GM12878 (cell line): ENCODE measurements around the gene KIZ. TPM values are rescaled to one million over a fixed set of nuclear protein-coding genes. Genes with fewer than 3 reads are reported as not detected.

Experiments
- BACH1 ChIP-seq: fragments of 450-650 bp; IDR thresholded peaks from 2 replicates; pipeline ENCODE4 v1.6.1; 2017; ENCODE audit warnings: mild to moderate bottlenecking, borderline replicate concordance
- BHLHE40 ChIP-seq, 2 experiments: fragments of 450-650 bp in 1 of 2; IDR thresholded peaks; 2 replicates each; pipeline ENCODE4 v1.6.1; 2011 to 2017; ENCODE audit warnings: low read depth in 2 of 2, borderline replicate concordance in 1 of 2, improper control_type of control experiment in 1 of 2, low read length in 1 of 2, mild to moderate bottlenecking in 1 of 2
- BRCA1 ChIP-seq: IDR thresholded peaks from 2 replicates; pipeline ENCODE4 v1.6.1; 2011; ENCODE audit warnings: low read depth, low read length, improper control_type of control experiment
- FOXM1 ChIP-seq: IDR thresholded peaks from 2 replicates; pipeline ENCODE4 v1.6.1; 2012; ENCODE audit warnings: low read depth, mild to moderate bottlenecking, inconsistent platforms, low read length, moderate library complexity
- HDAC6 ChIP-seq: fragments of 200-600 bp; sonication (generic); IDR thresholded peaks from one replicate; pipeline ENCODE4 v1.8.0; 2017; ENCODE audit warnings: antibody characterized with exemption; ENCODE audit not compliant: unreplicated experiment
- IRF5 ChIP-seq: fragments of 450-650 bp; IDR thresholded peaks from 2 replicates; pipeline ENCODE4 v1.6.1; 2017; ENCODE audit warnings: borderline replicate concordance
- JUND ChIP-seq: IDR thresholded peaks from 2 replicates; pipeline ENCODE4 v1.6.1; 2012; ENCODE audit warnings: low read depth, mild to moderate bottlenecking, low read length, improper control_type of control experiment, moderate library complexity
- NFXL1 ChIP-seq: fragments of 450-650 bp; IDR thresholded peaks from 2 replicates; pipeline ENCODE4 v1.6.1; 2017; ENCODE audit warnings: antibody characterized with exemption, mild to moderate bottlenecking, borderline replicate concordance
- NR2F1 ChIP-seq: fragments of 450-650 bp; conservative IDR thresholded peaks from 2 replicates; pipeline ENCODE4 v1.6.1; 2017; ENCODE audit warnings: mild to moderate bottlenecking
- PAX8 ChIP-seq: fragments of 450-650 bp; IDR thresholded peaks from 2 replicates; pipeline ENCODE4 v1.6.1; 2017; ENCODE audit warnings: mild to moderate bottlenecking, moderate library complexity
- SRF ChIP-seq, 2 experiments: IDR thresholded peaks; 2 replicates each; pipeline ENCODE4 v1.6.1; 2011; ENCODE audit warnings: low read depth in 2 of 2, low read length in 2 of 2, mild to moderate bottlenecking in 1 of 2, moderate library complexity in 1 of 2
- TCF3 ChIP-seq: IDR thresholded peaks from 2 replicates; pipeline ENCODE4 v1.6.1; 2012; ENCODE audit warnings: low read depth, mild to moderate bottlenecking, low read length, borderline replicate concordance; ENCODE audit not compliant: insufficient read depth
- polyA plus RNA-seq, 11 experiments: library from polyadenylated mRNA; depleted of rRNA in 4 of 11; unstranded in 6 of 11; stranded (reverse) in 5 of 11; fragments of >200 nt; fragmentation: Nextera tagmentation in 4 of 11; fragmentation: Illumina TruSeq in 1 of 11; extraction: Ambion mirVana in 4 of 11; extraction: Trizol in 1 of 11; gene quantifications; 1 replicate in 1 of 11; 2 replicates in 10 of 11; pipeline versions ENCODE4 v1.2.1 to v1.2.3, GENCODE V29; 2011 to 2016; ENCODE audit warnings: inconsistent platforms in 2 of 11, missing spikeins in 2 of 11, low read depth in 1 of 11
- total RNA-seq, 4 experiments: library from RNA; depleted of rRNA in 3 of 4; stranded (reverse); fragments of >200 nt in 3 of 4; fragmentation: Illumina TruSeq in 1 of 4; extraction: Trizol in 1 of 4; gene quantifications; 2 replicates each; pipeline versions ENCODE4 v1.2.1 to v1.2.3, GENCODE V29; 2013 to 2021

KIZ gene
- total and polyA plus RNA-seq, 10 of the 15 experiments (the other 5 are each of a cell fraction or from before 2014, with no cell fraction given), result 2.7 to 11.0 (median 7.3) TPM

- TF ChIP-seq HDAC6, result no peak
- no peak for TF ChIP-seq BRCA1
- TF ChIP-seq BACH1, result no peak
- TF ChIP-seq IRF5, result no peak
- TF ChIP-seq NR2F1, result no peak
- no peak for TF ChIP-seq SRF (IDR thresholded peaks at IDR 0.05; ENCODE audit: low read depth in 2 of 2, low read length in 2 of 2)
- no peak for TF ChIP-seq TCF3
- TF ChIP-seq FOXM1, result no peak
- no peak for TF ChIP-seq JUND
- TF ChIP-seq BHLHE40 (IDR thresholded peaks at IDR 0.05; ENCODE audit: borderline replicate concordance in 1 of 2, low read depth in 2 of 2, low read length in 1 of 2), result no peak
- no peak for TF ChIP-seq NFXL1
- no peak for TF ChIP-seq PAX8
- TF ChIP-seq, all 136 proteins: peak for 7
Measured at GRCh38 chr20:21136015-21136732, 10.3 kb downstream of the KIZ start (continued).
